Activated CD4-positive, alpha-beta T cell treated with anti-CD3 and anti-CD28 coated beads, Interleukin-2, amount 10 ng/mL, durations not matched to agents 24 days and 14 days (primary cell): ENCODE data around the gene CCDC63. TPM values are rescaled to one million over a fixed set of nuclear protein-coding genes. Genes with fewer than 3 reads are reported as not detected.
"Not testable (repeated sequence)": the region's sequence is repeated elsewhere in the genome, so short reads cannot be mapped to it uniquely, and the experiment has no call there.

Source experiments
- DNase-seq: peaks from one replicate; pipeline ENCODE4 v3.0.0; 2022
- H3K27ac Mint-ChIP-seq: one replicate; pipeline ENCODE4 v1.8.0; 2022; ENCODE audit warnings: mild to moderate bottlenecking, mixed read lengths
- H3K27me3 Mint-ChIP-seq: one replicate; pipeline ENCODE4 v1.8.0; 2022; ENCODE audit warnings: mixed read lengths
- H3K36me3 Mint-ChIP-seq: one replicate; pipeline ENCODE4 v1.8.0; 2022; ENCODE audit warnings: low read depth, mild to moderate bottlenecking, mixed read lengths
- H3K4me1 Mint-ChIP-seq: one replicate; pipeline ENCODE4 v1.8.0; 2021; ENCODE audit warnings: mixed read lengths
- H3K4me3 Mint-ChIP-seq: one replicate; pipeline ENCODE4 v1.8.0; 2022; ENCODE audit warnings: mild to moderate bottlenecking, moderate library complexity, mixed read lengths
- H3K9me3 Mint-ChIP-seq: one replicate; pipeline ENCODE4 v1.8.0; 2021; ENCODE audit warnings: mixed read lengths
- intact Hi-C: fragments of 100-400 bp; cut with micrococcal nuclease; formaldehyde crosslinking; loops from one replicate; pipeline ENCODE4 v1.15.1; 2023
- total RNA-seq: library from RNA; stranded (reverse); gene quantifications from 2 replicates; pipeline ENCODE4 v1.2.3, GENCODE V29; 2022

Gene CCDC63
- total RNA-seq, 1 donor from 2014 or later: not detected

- no peak overlapping the region for H3K4me3 Mint-ChIP-seq
Measured at GRCh38 chr12:110849748-110850403, 3.1 kb downstream of the CCDC63 start.

GRCh38 chr12:110850762-110851161 lies 4.0 kb downstream of the CCDC63 start:
- Mint-ChIP-seq H3K9me3 (no peaks in the 10 kb centered on the region), H3K4me1 (peaks cover 6% of the 10 kb centered on the region), H3K27ac (no peak overlapping the region), H3K36me3 (no peaks in the 10 kb centered on the region), H3K4me3 (no peak overlapping the region), H3K27me3 (peaks cover 28% of the 10 kb centered on the region)
- DNase-seq: no peak
- intact Hi-C loops: no loop called here

More at GRCh38 chr12:110849748-110850403, 3.1 kb downstream of the CCDC63 start:
- intact Hi-C loops: no loop called here
- H3K9me3 Mint-ChIP-seq: no peaks in the 10 kb centered on the region
- H3K27me3 Mint-ChIP-seq: peaks cover 36% of the 10 kb centered on the region
- no peak overlapping the region for H3K27ac Mint-ChIP-seq
- no peak for DNase-seq
- no peaks in the 10 kb centered on the region for H3K36me3 Mint-ChIP-seq
- peaks cover 6% of the 10 kb centered on the region for H3K4me1 Mint-ChIP-seq

DNA sequence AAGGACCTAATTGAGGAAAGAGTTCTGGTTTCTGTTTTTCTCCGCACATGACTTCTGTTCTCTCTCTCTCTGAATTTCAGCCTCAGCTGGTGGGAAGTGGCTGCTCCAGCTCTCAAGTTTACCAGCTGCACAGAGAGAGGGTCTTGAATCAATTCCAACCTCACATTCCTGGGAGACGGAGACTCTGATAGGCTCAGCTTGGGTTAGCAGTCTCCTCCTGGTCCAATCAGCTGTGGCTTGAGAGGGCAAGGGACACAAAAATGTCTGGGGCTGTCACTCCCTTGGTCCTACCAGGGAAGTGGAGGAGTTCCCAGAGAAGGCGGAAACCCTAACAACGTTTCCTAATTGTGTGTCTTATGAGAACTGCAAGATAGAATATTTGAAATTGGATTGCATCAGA lies 7.0 kb downstream of the CCDC63 start:
- H3K4me3 Mint-ChIP-seq: no peak overlapping the region
- H3K27ac Mint-ChIP-seq: no peak overlapping the region
- no peaks in the 10 kb centered on the region for H3K9me3 Mint-ChIP-seq
- intact Hi-C loops: no loop called here
- no peaks in the 10 kb centered on the region for H3K36me3 Mint-ChIP-seq
- peaks cover 3% of the 10 kb centered on the region for H3K4me1 Mint-ChIP-seq
- peaks cover 4% of the 10 kb centered on the region for H3K27me3 Mint-ChIP-seq
- no peak for DNase-seq

DNA sequence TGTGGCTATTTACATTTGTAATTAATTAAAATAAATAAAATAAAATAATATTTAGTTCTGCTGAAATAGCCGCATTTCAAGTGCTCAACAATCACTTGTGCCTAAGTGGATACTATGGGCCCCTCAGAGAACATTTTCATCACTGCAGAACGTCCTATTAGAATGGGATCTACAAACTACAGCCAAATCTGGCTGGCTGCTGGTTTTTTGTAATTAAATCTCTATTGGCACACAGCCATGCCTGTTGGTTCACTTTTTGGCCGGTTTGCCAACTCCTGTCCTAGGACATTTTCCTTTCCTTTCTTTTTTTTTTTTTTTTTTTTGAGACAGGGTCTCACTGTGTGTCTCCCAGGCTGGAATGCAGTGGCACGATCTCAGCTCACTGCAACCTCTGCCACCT lies 9.8 kb downstream of the CCDC63 start:
- H3K4me3 Mint-ChIP-seq: no peak overlapping the region
- H3K27me3 Mint-ChIP-seq: no peaks in the 10 kb centered on the region
- no peaks in the 10 kb centered on the region for H3K36me3 Mint-ChIP-seq
- DNase-seq: no peak
- no peak overlapping the region for H3K27ac Mint-ChIP-seq
- intact Hi-C loops: no loop called here
- no peaks in the 10 kb centered on the region for H3K9me3 Mint-ChIP-seq
- peaks cover 1% of the 10 kb centered on the region for H3K4me1 Mint-ChIP-seq

DNA sequence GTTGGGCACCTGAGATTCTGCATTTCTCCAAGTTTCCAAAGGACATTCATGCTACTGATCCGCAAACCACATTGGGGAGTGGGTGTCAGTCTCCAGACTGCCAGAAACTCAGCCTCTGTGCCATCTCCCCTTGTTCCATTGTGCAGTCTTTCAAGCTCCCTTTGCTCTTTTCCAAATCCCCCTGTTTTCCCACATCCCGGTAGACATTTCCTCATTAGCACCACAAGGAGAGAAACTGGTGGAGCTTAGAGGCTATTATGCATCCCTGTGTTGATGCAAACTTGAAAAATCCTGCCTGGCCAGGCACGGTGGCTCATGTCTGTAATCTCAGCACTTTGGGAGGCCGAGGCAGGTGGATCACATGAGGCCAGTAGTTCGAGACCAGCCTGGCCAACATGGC lies 10.7 kb downstream of the CCDC63 start:
- Mint-ChIP-seq H3K4me3 (no peak overlapping the region), H3K9me3 (no peaks in the 10 kb centered on the region), H3K27ac (no peak overlapping the region), H3K4me1 (peaks cover 4% of the 10 kb centered on the region), H3K36me3 (no peaks in the 10 kb centered on the region), H3K27me3 (no peaks in the 10 kb centered on the region)
- no peak for DNase-seq
- intact Hi-C loops: no loop called here

DNA sequence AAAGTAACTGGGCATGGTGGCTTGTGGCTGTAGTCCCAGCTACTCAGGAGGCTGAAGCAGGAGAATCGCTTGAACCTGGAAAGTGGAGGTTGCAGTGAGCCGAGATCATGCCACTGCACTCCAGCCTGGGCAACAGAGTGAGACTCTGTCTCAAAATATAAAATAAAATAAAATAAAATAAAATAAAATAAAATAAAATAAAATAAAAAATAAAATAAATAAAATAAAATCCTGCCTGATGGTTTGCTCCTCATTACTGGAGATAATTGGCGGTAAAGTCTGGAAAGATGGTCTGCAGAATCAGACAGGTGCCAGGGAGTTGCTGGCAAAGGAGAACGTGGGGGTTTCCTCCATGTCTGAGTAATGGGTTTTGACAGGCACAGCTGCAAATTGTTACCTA lies 11.2 kb downstream of the CCDC63 start:
- intact Hi-C loops, H3K4me3 Mint-ChIP-seq, H3K9me3 Mint-ChIP-seq, H3K4me1 Mint-ChIP-seq, H3K27me3 Mint-ChIP-seq, H3K36me3 Mint-ChIP-seq, DNase-seq, H3K27ac Mint-ChIP-seq: not testable (repeated sequence)

- Mint-ChIP-seq H3K4me1 (peaks cover 4% of the 10 kb centered on the region), H3K9me3 (no peaks in the 10 kb centered on the region), H3K27me3 (no peaks in the 10 kb centered on the region), H3K36me3 (no peaks in the 10 kb centered on the region), H3K27ac (no peak overlapping the region), H3K4me3 (no peak overlapping the region)
- no peak for DNase-seq
- intact Hi-C loops: no loop called here
Measured at GRCh38 chr12:110858848-110859247, 12.1 kb downstream of the CCDC63 start.

GRCh38 chr12:110860833-110861296 lies 14.1 kb downstream of the CCDC63 start:
- DNase-seq: no peak
- intact Hi-C loops: no loop called here
- Mint-ChIP-seq H3K4me1 (peaks cover 4% of the 10 kb centered on the region), H3K27me3 (no peaks in the 10 kb centered on the region), H3K27ac (no peak overlapping the region), H3K4me3 (no peak overlapping the region), H3K9me3 (no peaks in the 10 kb centered on the region), H3K36me3 (no peaks in the 10 kb centered on the region)

GRCh38 chr12:110861729-110862128 lies 14.9 kb downstream of the CCDC63 start:
- H3K4me3 Mint-ChIP-seq: no peak overlapping the region
- H3K27me3 Mint-ChIP-seq: no peaks in the 10 kb centered on the region
- peaks cover 4% of the 10 kb centered on the region for H3K4me1 Mint-ChIP-seq
- DNase-seq: no peak
- H3K9me3 Mint-ChIP-seq: no peaks in the 10 kb centered on the region
- H3K27ac Mint-ChIP-seq: no peak overlapping the region
- intact Hi-C loops: no loop called here
- H3K36me3 Mint-ChIP-seq: no peaks in the 10 kb centered on the region

DNA sequence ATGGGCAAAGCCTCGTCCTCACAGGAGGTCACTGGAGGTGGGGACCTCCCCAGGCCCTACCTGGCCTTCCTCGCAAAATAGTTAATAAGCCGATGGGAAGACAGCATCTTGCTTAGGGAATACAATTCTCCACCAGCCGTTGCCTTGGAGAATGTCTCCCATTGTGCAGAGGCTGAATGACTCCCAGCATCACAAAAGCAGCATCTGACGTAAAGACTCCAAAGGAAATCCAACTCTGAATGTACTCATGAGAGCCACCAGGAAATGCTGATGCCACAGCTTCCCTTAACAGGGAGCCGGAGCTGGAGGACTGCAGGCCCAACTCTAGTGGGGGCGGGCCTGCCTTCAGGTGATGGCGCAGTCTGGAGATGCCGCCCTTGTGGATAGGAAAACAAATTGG lies 15.5 kb downstream of the CCDC63 start:
- no peak overlapping the region for H3K4me3 Mint-ChIP-seq
- H3K9me3 Mint-ChIP-seq: no peaks in the 10 kb centered on the region
- intact Hi-C loops: no loop called here
- no peak overlapping the region for H3K27ac Mint-ChIP-seq
- no peaks in the 10 kb centered on the region for H3K36me3 Mint-ChIP-seq
- peaks cover 4% of the 10 kb centered on the region for H3K4me1 Mint-ChIP-seq
- no peaks in the 10 kb centered on the region for H3K27me3 Mint-ChIP-seq
- DNase-seq: no peak

- no peaks in the 10 kb centered on the region for H3K9me3 Mint-ChIP-seq
- intact Hi-C loops: no loop called here
- H3K4me3 Mint-ChIP-seq: no peak overlapping the region
- DNase-seq: no peak
- H3K4me1 Mint-ChIP-seq: peaks cover 4% of the 10 kb centered on the region
- no peak overlapping the region for H3K27ac Mint-ChIP-seq
- H3K27me3 Mint-ChIP-seq: no peaks in the 10 kb centered on the region
- H3K36me3 Mint-ChIP-seq: no peaks in the 10 kb centered on the region
Measured at GRCh38 chr12:110863161-110863560, 16.4 kb downstream of the CCDC63 start.

GRCh38 chr12:110865521-110865920 lies 18.7 kb downstream of the CCDC63 start:
- no peak overlapping the region for H3K27ac Mint-ChIP-seq
- no peaks in the 10 kb centered on the region for H3K9me3 Mint-ChIP-seq
- intact Hi-C loops: no loop called here
- peaks cover 2% of the 10 kb centered on the region for H3K4me1 Mint-ChIP-seq
- no peak overlapping the region for H3K4me3 Mint-ChIP-seq
- no peak for DNase-seq
- H3K27me3 Mint-ChIP-seq: peaks cover 1% of the 10 kb centered on the region
- H3K36me3 Mint-ChIP-seq: no peaks in the 10 kb centered on the region

GRCh38 chr12:110869026-110869425 lies 22.2 kb downstream of the CCDC63 start:
- Mint-ChIP-seq H3K4me3 (no peak overlapping the region), H3K9me3 (no peaks in the 10 kb centered on the region), H3K27ac (no peak overlapping the region), H3K36me3 (no peaks in the 10 kb centered on the region), H3K27me3 (peaks cover 3% of the 10 kb centered on the region), H3K4me1 (no peaks in the 10 kb centered on the region)
- DNase-seq: no peak
- intact Hi-C loops: no loop called here

DNA sequence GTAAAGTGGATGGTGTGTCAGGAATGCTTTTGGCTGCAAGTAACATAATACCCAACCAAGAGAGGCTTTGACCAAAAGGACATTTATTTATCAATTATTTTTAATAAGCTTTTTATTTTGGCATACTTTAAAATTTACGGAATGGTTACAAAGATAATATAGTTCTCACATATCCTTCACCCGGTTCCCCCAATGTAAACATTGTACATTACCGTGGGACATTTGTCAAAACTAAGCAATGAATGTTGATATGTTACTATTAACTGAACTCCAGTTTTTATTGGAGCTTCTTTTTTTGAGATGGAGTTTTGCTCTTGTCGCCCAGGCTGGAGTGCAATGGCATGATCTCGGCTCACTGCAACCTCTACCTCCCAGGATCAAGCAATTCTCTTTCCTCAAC lies 23.0 kb downstream of the CCDC63 start:
- no peak for DNase-seq
- H3K9me3 Mint-ChIP-seq: no peaks in the 10 kb centered on the region
- H3K27ac Mint-ChIP-seq: no peak overlapping the region
- intact Hi-C loops: no loop called here
- H3K4me1 Mint-ChIP-seq: no peaks in the 10 kb centered on the region
- no peaks in the 10 kb centered on the region for H3K36me3 Mint-ChIP-seq
- H3K27me3 Mint-ChIP-seq: peaks cover 3% of the 10 kb centered on the region
- H3K4me3 Mint-ChIP-seq: no peak overlapping the region

DNA sequence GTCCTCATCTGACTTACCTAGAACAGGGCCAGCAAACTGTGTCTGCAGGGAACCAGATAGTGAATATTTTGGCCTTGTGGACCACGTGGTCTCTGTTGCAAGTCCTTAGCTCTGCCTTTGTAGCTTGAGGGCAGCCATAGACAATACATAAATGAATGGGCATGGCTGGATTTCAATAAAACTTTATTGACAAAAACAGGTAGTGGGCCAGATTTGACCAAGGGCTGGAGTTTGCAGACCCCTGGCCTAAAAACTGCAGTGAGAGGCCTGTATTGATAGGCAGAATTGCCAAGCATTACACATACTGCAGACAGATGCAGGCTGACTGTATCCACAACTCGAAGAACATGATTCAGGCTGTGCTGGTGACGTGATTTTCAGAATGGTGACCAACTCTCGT lies 25.3 kb downstream of the CCDC63 start:
- Mint-ChIP-seq H3K4me3 (no peak overlapping the region), H3K27me3 (peaks cover 3% of the 10 kb centered on the region), H3K9me3 (no peaks in the 10 kb centered on the region), H3K27ac (no peak overlapping the region), H3K4me1 (no peaks in the 10 kb centered on the region), H3K36me3 (no peaks in the 10 kb centered on the region)
- intact Hi-C loops: no loop called here
- DNase-seq: no peak
